Suprapubic skin (tissue), 4 donors: ENCODE results near the gene HPSE2. TPM values are rescaled to one million over a fixed set of nuclear protein-coding genes. Genes with fewer than 3 reads are reported as not detected.

Experiments used
- DNase-seq, 2 donors: peaks; one replicate each; pipeline ENCODE4 v3.0.0-alpha.2; 2019; ENCODE audit warnings: low spot score in 2 of 2
- H3K27ac ChIP-seq: fragments of 200-600 bp; sonication (generic); one replicate; pipeline ENCODE4 v1.5.1; 2019
- H3K27me3 ChIP-seq: fragments of 200-600 bp; sonication (generic); one replicate; pipeline ENCODE4 v1.5.1; 2019
- H3K36me3 ChIP-seq: fragments of 200-600 bp; sonication (generic); one replicate; pipeline ENCODE4 v1.5.1; 2019
- H3K4me1 ChIP-seq: fragments of 200-600 bp; sonication (generic); one replicate; pipeline ENCODE4 v1.5.1; 2019
- H3K4me3 ChIP-seq: fragments of 200-600 bp; sonication (generic); one replicate; pipeline ENCODE4 v1.5.1; 2019; ENCODE audit warnings: mild to moderate bottlenecking
- H3K9me3 ChIP-seq: fragments of 200-600 bp; sonication (generic); one replicate; pipeline ENCODE4 v1.5.1; 2019
- EP300 ChIP-seq: sonication (generic); formaldehyde crosslinking; IDR thresholded peaks from one replicate; pipeline ENCODE4 v1.6.1; 2017; ENCODE audit warnings: antibody characterized with exemption
- POLR2A ChIP-seq, 2 donors: fragments of 450-650 bp; IDR thresholded peaks; one replicate each; pipeline ENCODE4 v1.6.1; 2017; ENCODE audit warnings: antibody characterized with exemption in 2 of 2, mild to moderate bottlenecking in 2 of 2, moderate library complexity in 2 of 2
- POLR2AphosphoS5 ChIP-seq, 3 donors: sonication (generic); formaldehyde crosslinking; IDR thresholded peaks; one replicate each; pipeline ENCODE4 v1.6.1; 2017; ENCODE audit warnings: antibody characterized with exemption in 3 of 3
- WGBS: methylation state at CpG from one replicate; pipeline ENCODE4 v1.1.5; 2018; 5-methylcytosine and 5-hydroxymethylcytosine counted together
- total RNA-seq, 4 donors: library from RNA; depleted of rRNA; stranded (reverse); fragments of >200 nt; gene quantifications; one replicate each; pipeline ENCODE4 v1.1.0, GENCODE V29; 2016
- TF ChIP-seq, protein P1 (sequence below), 2 donors: fragments of 200-600 bp in 1 of 2; fragments of 450-650 bp in 1 of 2; sonication (generic) in 1 of 2; IDR thresholded peaks; one replicate each; pipeline ENCODE4 v1.5.1; 2016 to 2019; ENCODE audit warnings: antibody characterized with exemption in 2 of 2, mild to moderate bottlenecking in 1 of 2, moderate library complexity in 1 of 2

Gene HPSE2
- total RNA-seq, 4 donors from 2014 or later, result 0.95 to 1.3 (median 0.99) TPM

DNA sequence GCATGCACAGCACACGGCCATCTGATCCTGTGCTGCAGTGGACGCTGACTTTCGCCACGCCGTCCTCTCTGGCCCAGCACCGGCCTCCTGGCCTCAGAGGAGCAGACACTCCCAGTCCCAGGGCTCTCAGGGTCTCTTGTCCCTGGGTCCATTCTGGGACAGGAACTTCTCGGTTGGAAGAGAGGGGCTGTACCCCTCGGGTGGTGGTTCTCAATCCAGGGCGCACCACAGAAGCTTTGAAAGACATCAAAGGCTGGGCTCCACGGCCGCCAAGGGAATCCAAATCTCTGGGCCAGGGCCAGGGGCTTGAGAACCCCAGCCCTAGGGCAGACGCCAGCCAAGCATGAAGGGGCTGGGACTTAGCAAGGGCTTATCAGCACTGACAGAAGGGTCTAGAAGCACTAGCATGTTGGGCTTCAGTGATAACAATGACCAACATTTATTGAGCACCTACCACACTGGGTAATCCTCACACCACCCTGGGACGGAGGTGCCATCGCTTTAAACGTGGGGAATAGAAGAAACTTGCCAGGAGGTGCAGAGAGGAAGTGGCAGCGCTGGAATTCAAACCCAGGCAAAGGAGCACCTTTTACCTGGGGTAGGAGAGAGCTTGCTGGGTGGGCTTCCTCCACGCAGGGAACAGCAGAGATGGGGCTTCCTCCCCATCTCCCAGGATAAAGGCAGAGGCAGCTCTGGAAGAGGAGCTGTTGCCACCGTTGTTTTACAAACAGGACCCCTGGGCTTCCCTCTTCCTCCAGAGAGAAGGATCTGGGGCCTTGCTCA is 818.9 kb downstream of the HPSE2 start:
- peak in 1 of 2 donors; percentile 61 for DNase-seq
- Histone ChIP-seq H3K4me3 (no peak overlapping the region), H3K4me1 (peaks cover 22% of the 10 kb centered on the region), H3K27ac (no peak overlapping the region), H3K27me3 (no peaks in the 10 kb centered on the region), H3K36me3 (peaks cover 51% of the 10 kb centered on the region), H3K9me3 (no peaks in the 10 kb centered on the region)
- 86% methylated on average over 17 of the region's 18 CpGs for WGBS
- TF ChIP-seq POLR2AphosphoS5 (IDR thresholded peaks at IDR 0.05), result no peak
- TF ChIP-seq POLR2A (IDR thresholded peaks at IDR 0.05), result no peak
- TF ChIP-seq, protein P1, sequence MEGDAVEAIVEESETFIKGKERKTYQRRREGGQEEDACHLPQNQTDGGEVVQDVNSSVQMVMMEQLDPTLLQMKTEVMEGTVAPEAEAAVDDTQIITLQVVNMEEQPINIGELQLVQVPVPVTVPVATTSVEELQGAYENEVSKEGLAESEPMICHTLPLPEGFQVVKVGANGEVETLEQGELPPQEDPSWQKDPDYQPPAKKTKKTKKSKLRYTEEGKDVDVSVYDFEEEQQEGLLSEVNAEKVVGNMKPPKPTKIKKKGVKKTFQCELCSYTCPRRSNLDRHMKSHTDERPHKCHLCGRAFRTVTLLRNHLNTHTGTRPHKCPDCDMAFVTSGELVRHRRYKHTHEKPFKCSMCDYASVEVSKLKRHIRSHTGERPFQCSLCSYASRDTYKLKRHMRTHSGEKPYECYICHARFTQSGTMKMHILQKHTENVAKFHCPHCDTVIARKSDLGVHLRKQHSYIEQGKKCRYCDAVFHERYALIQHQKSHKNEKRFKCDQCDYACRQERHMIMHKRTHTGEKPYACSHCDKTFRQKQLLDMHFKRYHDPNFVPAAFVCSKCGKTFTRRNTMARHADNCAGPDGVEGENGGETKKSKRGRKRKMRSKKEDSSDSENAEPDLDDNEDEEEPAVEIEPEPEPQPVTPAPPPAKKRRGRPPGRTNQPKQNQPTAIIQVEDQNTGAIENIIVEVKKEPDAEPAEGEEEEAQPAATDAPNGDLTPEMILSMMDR (IDR thresholded peaks at IDR 0.05), result no peak
- TF ChIP-seq EP300, result no peak

DNA sequence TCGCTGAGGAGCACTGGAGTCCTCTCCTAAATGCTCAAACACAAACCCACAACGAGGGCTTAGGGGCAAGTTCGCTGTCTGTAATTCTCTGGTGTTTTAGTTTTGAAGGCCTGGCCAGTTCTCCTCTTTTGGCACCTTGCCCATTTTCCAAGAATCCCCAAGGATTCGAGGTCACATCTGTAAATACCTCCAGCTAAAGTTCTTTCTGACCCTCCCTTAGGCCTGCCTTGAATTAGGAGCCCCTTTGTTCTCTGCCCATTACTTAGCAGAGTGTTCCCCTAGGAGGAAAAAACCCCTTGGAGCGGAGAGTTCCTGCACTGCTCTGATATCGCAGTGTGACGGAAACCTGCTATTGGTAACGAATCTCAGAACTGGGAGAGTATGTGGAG is 819.9 kb downstream of the HPSE2 start:
- TF ChIP-seq, protein P1 (IDR thresholded peaks at IDR 0.05), result no peak
- TF ChIP-seq POLR2A (IDR thresholded peaks at IDR 0.05) (no peak), EP300 (no peak), POLR2AphosphoS5 (IDR thresholded peaks at IDR 0.05) (no peak)
- Histone ChIP-seq H3K4me3 (no peak overlapping the region), H3K4me1 (peaks cover 22% of the 10 kb centered on the region), H3K27ac (peak overlapping the region; percentile 67), H3K27me3 (no peaks in the 10 kb centered on the region), H3K36me3 (peaks cover 44% of the 10 kb centered on the region), H3K9me3 (no peaks in the 10 kb centered on the region)
- DNase-seq, result peak in 1 of 2 donors; percentile 29
- 62% methylated on average over 7 of the region's 8 CpGs for WGBS

DNA sequence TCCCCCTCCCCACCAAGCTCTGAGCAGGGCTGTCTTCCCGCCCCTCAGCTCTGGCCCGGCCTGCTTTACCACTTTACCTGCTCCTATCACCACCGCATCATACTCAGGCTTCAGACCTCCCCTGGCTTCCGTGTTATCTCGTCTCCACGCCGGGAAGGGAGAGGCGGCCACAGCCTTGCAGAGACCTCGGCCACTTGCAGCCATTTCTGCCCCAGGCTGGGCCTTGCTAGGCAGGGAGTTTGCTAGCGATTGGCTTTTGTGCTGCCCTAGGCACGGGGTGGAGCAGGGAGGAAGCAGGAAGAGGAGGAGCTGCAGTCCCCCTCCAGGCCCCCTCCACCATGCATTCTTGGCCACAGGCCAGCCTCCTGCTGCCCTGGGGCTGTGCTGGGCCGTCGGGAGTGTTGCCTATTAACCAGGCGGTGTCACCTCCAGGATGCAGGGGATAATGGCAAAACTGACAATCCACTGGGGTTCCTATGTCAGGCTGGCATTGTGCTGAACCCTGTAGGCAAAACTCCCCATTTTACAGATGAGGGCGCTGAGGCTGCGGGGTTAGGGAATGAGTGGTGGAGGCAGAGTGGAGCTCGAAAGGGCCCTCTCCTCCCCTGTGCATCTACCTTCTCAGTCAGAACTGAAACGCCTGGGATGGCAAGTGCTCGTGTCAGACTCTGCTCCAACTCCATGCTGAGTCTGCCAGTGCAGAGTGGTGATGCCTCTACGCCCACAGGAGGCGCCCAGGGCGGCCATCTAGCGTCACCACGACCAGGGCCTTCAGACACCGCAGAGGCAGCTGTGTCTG is 820.5 kb downstream of the HPSE2 start, which contains the start of gene PYROXD2:
Gene PYROXD2, minus strand, starts transcription at position 251 of the 799 bp plus-strand sequence. Its CDS starts 47 bp downstream, at position 204.
- Histone ChIP-seq H3K27ac (peak within 1 kb of the TSS; percentile 68), H3K4me3 (peak within 1 kb of the TSS; percentile 54), H3K36me3 (peaks cover 38% of the 10 kb centered on the region), H3K27me3 (no peaks in the 10 kb centered on the region), H3K4me1 (peaks cover 22% of the 10 kb centered on the region), H3K9me3 (no peaks in the 10 kb centered on the region)
- 0% methylated on average over 7 of the region's 25 CpGs for WGBS
- TF ChIP-seq, protein P1 (IDR thresholded peaks at IDR 0.05), result no peak
- TF ChIP-seq POLR2AphosphoS5 (IDR thresholded peaks at IDR 0.05) (peak in 1 of 3 donors; percentile 67), POLR2A (IDR thresholded peaks at IDR 0.05) (peak in 1 of 2 donors; percentile 50)
- peak; percentile 94 for DNase-seq

DNA sequence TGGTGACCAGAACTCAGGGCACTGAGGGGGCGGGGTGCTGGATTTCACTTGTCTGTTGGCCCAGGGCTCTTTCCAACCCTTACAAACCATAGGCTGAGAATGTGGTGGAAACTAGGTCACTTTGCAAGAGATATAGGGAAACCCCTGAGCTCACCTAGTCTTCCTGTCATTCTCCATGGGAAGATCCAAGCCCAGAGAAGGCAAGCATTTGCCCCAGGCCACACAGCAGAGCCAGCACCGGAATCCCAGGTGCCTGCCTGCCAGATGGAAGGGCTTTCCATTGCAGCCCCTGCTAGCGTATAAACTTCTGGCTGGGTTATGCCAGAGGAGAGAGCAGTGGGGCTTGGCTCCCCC is 821.1 kb downstream of the HPSE2 start:
- peak overlapping the region; percentile 68 for H3K27ac ChIP-seq
- peaks cover 22% of the 10 kb centered on the region for H3K4me1 ChIP-seq
- 17% methylated on average over 2 of the region's 3 CpGs for WGBS
- no peak for DNase-seq
- H3K9me3 ChIP-seq, result no peaks in the 10 kb centered on the region
- peak overlapping the region; percentile 54 for H3K4me3 ChIP-seq
- peaks cover 32% of the 10 kb centered on the region for H3K36me3 ChIP-seq
- no peaks in the 10 kb centered on the region for H3K27me3 ChIP-seq
- TF ChIP-seq EP300 (no peak), POLR2AphosphoS5 (IDR thresholded peaks at IDR 0.05) (no peak), POLR2A (IDR thresholded peaks at IDR 0.05) (no peak)
- TF ChIP-seq, protein P1 (IDR thresholded peaks at IDR 0.05), result no peak

DNA sequence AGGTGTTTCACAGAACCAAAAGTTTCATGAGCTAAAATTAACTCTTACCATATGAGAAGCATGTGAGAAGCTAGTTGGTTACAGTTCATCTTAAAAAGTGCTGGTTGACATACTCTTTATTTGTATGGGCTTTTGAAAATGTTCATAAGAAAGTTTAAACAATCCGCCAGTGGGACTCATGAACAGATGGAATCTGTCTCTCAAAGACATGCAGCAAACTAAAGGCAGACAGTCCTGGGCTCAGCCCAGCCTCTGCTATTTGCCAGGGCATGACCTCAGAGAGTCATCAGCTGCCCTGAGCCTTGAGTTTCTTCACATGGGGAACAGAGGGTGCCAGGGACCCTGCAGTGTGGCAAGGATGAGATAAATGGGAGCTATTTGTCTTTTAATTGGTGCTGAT is 823.9 kb downstream of the HPSE2 start:
- Histone ChIP-seq H3K27ac (no peak overlapping the region), H3K36me3 (peaks cover 4% of the 10 kb centered on the region), H3K9me3 (no peaks in the 10 kb centered on the region), H3K4me1 (peaks cover 22% of the 10 kb centered on the region), H3K4me3 (no peak overlapping the region), H3K27me3 (no peaks in the 10 kb centered on the region)
- TF ChIP-seq POLR2A (IDR thresholded peaks at IDR 0.05) (no peak), EP300 (no peak), POLR2AphosphoS5 (IDR thresholded peaks at IDR 0.05) (no peak)
- TF ChIP-seq, protein P1 (IDR thresholded peaks at IDR 0.05), result no peak
- DNase-seq, result no peak
- WGBS, result 85% methylated on average over 1 of the region's 1 CpG
